ENCODE measurements around the gene IFT122.
"Not testable (repeated sequence)": the region's sequence is repeated elsewhere in the genome, so short reads cannot be mapped to it uniquely, and the experiment has no call there.

Gene IFT122

DNA sequence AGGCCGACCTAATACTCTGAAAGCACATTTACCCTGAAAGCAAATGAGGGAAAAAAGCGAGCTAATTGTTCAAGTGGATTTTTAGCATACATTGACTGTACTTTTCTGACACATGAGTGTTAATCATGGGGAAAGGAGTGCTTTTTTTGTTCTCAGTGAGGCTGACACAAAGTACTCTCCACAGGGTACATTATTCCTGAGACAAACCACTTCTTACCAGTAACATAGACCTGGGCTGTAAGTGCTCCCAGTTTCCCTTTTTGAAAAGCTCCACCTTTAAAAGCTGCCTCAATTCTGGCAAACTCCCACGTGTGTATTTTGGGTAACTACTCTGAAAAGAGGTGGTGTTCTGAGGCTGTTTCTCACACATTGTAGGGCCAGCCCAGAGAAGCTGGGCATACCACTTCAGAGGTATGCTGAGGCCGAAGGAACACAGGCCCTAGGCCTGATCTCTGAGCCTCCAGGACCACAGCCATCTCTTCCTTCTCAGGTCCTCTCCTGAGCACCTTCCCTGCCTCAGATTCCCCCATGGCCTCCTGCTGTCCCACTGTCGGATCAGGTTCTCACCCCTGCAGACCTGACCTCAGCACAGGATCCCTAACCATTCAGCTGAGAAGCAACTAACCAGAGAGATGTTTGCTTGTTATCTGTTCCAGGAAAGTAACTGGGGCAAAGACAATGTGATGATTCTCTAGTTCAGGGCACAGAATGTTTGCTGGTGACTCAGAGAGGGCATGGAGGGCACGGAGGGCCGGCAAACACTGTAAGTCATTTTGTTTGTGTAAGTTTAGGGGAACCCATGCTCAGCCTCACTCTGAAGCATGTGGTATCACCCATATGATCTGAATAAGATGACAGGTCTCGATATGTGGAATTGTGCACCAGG lies 58.8 kb downstream of the IFT122 start:
- not testable (repeated sequence) for DNase-seq

GRCh38 chr3:129499604-129500333 lies 59.7 kb downstream of the IFT122 start:
- not testable (repeated sequence) for DNase-seq

- DNase-seq = no peak
Observed at GRCh38 chr3:129500334-129500658, 60.3 kb downstream of the IFT122 start.

- no peak for DNase-seq
Observed at GRCh38 chr3:129501630-129502029, 61.6 kb downstream of the IFT122 start.

- no peak for DNase-seq
Observed at GRCh38 chr3:129502641-129503408, 62.8 kb downstream of the IFT122 start.

- DNase-seq = no peak
Observed at GRCh38 chr3:129503471-129504291, 63.7 kb downstream of the IFT122 start.

DNA sequence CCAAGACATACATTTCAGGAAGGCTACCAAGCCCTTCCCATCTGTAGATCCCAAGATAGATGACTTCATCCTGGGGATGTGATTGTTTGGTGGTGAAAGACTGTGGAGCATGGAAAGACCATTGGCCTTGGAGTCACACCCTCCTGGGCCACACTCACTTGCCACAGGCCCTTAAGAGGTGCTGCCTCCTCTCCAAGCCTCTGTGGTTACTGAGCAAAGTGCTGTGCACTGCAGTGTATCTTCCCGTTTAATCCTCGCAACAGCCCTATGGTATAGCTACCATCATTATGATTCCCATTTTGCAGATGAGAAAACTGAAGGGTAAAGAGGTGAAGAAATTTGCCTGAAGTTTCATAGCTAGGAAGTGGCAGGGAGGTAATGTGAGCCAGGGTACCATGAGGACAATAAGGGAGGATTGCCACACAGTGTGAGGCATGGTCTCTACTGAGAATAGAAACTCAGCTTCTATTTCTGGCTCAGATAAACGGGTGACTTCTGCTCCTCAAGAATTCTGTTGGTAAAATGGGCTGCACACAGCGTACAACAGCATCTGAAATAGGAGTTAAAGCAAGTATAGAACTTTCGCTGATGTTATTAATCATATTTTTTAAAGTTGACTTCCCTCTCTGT lies 64.6 kb downstream of the IFT122 start:
- no peak for DNase-seq

- DNase-seq = no peak
Observed at GRCh38 chr3:129505341-129505740, 65.3 kb downstream of the IFT122 start.

- no peak for DNase-seq
Observed at GRCh38 chr3:129506231-129506742, 66.3 kb downstream of the IFT122 start.

DNA sequence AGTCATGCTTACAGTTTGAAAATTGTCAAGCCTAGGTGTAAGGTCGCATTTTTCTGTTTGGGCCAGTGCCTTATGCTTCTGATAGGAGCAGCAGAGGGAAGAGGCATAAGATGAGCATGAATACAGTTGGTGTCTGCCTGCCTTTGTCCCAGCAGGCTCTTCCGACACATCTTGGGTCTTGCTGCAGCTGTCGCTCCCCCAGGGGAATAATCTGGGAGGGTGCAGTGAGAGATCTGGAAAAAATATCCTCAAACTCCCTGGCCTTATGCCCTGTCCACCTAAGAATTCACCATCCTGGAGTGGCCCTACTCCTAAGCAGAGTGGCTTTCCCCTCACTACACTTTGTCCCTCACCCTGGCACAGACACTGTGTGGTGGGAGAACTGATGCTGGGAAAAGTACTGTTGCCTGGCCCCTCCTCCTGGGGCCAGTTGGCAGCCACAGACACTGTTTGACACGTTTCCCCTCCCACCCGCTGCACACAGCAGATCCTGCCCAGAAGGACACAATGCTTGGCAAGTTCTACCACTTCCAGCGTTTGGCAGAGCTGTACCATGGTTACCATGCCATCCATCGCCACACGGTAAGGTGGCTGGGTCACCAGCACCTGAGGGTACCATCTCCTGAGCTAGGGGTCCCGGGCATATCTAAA lies 67.3 kb downstream of the IFT122 start:
- DNase-seq = no peak

DNA sequence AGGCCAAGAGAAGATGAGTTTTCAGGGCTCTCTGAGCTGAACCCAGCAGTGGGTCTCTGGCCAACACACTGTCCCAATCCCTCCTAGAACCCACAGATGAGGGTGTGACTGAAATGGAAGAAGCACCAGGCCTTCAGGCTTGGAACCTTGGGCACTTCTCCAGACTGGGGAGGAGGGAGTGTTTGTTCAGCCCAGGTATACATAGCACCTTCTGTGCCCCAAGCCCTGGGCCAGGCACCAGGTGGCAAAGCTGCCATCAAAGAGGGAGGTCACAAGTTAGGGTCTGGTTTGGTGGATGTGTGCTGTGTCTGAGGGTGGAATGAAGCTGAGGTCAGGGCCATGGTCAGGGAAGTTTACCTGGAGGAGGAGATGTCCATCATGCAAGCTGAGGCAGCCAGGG lies 72.6 kb downstream of the IFT122 start:
- DNase-seq = no peak

DNA sequence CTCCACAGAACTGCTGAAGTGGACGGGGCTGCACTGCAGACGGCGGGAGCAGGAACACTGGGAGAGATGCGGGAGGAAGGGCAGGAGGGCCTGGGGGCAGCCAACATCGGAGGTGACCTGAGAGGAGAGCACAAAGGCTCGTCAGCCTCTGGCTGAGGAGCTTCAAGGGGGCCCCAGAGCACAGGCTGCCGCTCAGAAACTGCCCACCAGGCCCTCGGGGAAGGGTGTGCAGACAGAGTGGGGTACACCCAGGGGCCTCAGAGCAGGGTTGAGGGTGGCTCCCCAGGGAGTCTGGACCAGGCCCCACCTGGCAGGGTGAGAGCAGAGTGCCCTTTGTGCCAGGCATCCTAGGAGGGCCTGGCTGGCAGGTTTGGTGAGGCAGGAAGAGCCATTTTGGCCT lies 73.7 kb downstream of the IFT122 start:
- DNase-seq = no peak

GRCh38 chr3:129514110-129514509 lies 74.1 kb downstream of the IFT122 start:
- DNase-seq = no peak

DNA sequence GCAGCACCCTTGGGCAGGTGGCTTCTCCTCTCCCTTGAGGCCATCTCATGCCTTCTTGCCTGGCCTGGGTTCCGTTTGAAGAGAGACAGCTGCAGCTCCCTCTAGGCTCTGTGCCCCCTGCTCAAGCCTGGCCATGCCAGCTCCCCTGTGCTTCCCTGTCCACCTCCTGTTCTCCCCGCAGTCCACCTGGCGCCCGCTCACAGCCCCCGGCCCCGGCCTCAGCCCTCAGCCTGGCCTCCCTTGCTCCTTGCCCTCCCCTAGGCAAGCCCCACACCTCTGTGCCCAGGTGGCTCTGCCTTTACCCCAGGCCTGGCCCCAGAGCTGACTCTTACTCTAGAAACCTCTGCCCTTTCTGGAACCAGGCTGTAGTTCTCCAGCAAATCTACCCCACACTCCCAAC lies 74.5 kb downstream of the IFT122 start:
- no peak for DNase-seq

- not testable (repeated sequence) for DNase-seq
Observed at GRCh38 chr3:129515108-129515820, 75.2 kb downstream of the IFT122 start.

GRCh38 chr3:129515821-129516432 lies 75.9 kb downstream of the IFT122 start:
- not testable (repeated sequence) for DNase-seq

GRCh38 chr3:129517516-129517915 lies 77.5 kb downstream of the IFT122 start:
- no peak for DNase-seq

DNA sequence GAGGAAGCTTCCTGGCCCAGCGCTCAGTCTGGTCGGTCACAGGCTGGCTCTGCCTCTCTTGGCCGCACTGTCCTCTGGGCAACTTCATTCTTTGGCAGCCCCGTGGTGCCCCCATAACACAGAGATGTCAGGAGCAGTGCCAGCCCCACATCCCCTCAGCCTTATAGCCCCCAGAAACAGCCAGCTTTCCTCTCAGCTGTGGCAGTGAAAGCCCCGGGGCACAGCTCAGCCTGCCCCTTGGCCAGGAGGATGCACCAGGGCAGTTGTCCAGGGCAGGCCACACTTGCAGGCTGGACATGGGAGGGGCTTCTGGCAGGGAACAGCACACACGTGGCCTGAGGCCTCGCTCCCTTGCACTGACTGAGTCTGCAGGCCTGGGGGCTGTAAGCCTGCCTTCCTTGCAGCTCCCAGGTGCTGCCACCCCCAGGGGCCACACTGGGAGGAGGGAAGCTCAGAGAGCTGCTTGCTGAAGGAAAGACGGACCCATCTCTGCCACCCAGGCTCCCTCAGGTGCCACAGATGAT lies 78.1 kb downstream of the IFT122 start:
- no peak for DNase-seq

DNA sequence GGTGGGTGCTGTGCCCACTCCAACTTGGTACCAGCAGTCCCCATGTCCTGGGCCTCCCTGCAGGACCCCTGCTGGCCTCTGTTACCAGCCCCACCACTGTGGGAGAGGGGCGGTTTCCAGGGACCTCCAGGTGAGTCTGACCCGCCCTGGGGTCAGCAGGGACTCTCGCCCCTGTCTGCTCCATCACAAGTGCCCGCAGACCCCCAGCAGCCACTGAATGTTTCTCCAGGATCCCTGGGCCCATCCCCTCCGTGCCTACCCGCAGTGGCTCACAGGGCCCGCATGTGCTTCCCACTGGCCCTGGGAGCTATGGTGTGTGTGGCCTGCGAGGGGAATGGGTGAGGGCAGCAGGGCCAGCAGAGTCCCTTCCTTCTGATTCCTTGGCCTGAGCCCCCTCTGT lies 78.6 kb downstream of the IFT122 start:
- DNase-seq = no peak

DNA sequence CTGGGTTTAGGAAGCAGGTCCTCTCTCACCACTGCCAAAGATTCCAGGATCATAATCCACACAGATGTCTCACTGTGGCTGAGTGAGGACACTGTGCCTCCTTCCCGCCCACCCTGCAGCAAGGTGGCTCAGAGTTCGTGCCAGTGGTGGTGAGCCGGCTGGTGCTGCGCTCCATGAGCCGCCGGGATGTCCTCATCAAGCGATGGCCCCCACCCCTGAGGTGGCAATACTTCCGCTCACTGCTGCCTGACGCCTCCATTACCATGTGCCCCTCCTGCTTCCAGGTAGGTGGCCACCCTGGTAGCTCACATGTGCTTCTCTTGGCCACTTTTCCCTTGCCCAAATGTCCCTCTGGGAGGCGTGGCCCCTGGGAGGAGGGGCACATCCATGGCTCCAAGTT lies 79.4 kb downstream of the IFT122 start:
- no peak for DNase-seq

Measured in stimulated activated CD4-positive, alpha-beta T cell treated with anti-CD3 and anti-CD28 coated beads, Interleukin-12 subunit alpha, Interleukin-12 subunit beta, amount 100 ng/mL, for 4 hours (primary cell).